ENCODE results near the gene HDDC2.

HDDC2 gene, protein sequence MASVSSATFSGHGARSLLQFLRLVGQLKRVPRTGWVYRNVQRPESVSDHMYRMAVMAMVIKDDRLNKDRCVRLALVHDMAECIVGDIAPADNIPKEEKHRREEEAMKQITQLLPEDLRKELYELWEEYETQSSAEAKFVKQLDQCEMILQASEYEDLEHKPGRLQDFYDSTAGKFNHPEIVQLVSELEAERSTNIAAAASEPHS

DNA sequence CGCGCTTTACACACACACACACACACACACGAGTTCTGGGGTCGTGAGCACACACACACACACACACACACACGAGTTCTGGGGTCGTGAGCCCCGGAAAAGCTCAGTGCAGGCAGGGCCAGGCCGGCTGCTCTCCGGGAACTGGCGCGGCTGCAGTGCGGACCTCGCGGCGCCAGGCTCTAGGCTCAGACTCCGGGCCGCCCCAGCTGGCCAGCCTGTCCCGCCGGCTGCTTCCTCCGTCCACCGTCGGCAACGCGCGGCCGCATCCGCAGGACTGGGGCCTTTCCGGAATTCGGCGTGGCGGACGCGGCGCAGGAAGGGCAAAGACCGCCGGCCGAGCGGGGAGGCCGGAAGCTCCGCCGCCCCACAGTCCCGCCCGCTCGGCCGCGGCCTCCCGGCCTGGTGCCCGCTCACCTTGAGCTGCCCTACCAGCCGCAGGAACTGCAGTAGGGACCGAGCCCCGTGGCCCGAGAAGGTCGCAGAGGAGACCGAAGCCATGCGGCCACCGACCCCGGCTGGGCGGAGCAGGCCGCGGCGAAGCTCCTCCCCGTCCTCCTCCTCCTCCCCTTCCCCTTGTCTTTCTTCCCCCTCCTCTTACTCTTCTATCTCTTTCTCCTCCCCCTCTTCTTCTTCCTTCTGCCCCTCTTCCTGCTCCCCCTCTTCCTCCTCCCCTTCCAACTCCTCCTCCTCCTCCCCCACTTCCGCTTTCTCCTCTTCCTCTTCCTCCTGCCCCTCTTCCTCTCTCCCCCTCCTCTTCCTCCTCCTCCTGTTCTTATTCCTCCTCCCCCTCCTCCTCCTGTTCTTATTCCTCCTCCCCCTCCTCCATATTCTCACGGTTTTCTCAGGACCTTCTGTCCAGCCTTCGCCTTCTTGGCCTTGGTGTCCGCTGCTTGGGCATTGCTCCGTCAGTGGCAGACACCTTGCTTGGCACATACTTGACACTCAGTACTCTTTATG, at the start of gene HDDC2:
TSS of gene HDDC2 (minus strand) at position 533 of the 957 bp plus-strand sequence. CDS start at position 498, 35 bp downstream.
- TF ChIP-seq, protein P1, sequence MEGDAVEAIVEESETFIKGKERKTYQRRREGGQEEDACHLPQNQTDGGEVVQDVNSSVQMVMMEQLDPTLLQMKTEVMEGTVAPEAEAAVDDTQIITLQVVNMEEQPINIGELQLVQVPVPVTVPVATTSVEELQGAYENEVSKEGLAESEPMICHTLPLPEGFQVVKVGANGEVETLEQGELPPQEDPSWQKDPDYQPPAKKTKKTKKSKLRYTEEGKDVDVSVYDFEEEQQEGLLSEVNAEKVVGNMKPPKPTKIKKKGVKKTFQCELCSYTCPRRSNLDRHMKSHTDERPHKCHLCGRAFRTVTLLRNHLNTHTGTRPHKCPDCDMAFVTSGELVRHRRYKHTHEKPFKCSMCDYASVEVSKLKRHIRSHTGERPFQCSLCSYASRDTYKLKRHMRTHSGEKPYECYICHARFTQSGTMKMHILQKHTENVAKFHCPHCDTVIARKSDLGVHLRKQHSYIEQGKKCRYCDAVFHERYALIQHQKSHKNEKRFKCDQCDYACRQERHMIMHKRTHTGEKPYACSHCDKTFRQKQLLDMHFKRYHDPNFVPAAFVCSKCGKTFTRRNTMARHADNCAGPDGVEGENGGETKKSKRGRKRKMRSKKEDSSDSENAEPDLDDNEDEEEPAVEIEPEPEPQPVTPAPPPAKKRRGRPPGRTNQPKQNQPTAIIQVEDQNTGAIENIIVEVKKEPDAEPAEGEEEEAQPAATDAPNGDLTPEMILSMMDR (IDR thresholded peaks at IDR 0.05; ENCODE audit: borderline replicate concordance, insufficient read depth, low read depth, low read length), result no peak
- peak within 1 kb of the TSS; percentile 59 for H3K4me3 ChIP-seq (ENCODE audit: low read depth, low read length)

DNA sequence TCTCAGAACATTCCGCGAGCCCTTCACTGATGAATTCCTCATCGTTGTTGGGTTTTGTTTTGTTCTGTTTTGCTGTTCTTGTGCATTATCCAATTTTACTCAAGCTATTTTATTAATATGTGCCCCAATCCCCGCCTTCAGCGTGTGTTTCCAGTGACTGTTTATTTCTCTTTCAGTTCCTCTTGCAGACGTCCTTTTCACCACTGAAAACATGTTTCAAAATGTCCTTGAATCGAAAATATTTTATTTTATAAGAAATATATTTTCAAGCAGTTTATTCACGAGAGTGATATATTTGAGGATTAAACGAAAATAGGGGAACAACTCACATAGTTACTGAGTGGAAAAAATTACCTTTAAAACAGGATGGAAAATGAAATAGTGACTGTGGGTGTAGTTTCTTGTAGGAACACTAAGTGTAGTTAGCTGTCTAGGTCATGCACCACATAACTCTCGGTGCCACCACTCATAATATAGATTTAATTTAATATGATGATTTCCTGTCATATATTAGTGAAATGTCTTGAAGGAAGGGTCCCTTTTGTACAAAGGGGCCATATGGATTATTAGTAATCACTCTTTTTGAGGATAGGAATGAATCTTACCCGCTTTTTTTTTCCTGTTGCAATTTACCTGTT, 45.3 kb upstream of the HDDC2 start:
- TF ChIP-seq, protein P1 (IDR thresholded peaks at IDR 0.05; ENCODE audit: borderline replicate concordance, insufficient read depth, low read depth, low read length), result no peak
- no peak overlapping the region for H3K4me3 ChIP-seq (ENCODE audit: low read depth, low read length)

DNA sequence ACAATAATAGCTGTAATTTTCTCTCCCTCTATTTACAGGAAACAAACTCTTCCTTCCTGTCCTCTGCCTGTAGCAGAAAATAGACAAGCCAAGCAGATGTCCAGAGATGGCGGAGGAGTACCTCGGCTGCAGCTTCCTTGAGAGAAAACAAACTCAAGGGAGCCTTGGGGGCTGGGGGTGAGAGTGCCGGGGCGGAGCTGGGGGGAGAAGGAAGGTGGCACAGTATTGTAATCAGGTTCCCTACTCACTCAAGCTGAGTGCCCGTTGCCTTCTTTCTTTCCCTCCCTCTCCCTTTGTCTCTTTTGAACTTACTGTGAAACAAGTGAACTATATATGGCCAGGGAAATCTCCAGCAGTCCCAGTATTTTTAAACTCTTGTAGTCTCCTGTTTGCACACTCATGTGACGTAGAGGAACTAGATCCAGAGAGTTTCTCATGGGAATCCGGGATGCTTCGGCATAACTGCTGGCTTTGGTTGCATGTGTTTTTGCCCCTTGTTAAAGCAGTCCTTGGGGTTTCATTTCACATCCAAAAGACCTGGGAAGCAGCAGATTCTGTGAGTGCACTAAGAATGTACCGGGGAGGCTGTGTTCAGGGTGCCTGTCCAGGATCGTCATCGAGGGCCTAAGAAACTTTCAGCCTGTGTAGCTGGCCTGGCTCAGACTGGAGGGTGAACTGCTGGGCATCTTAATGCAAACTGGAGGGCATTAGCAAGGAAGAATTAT, 44.6 kb upstream of the HDDC2 start:
- H3K4me3 ChIP-seq (ENCODE audit: low read depth, low read length), result no peak overlapping the region
- TF ChIP-seq, protein P1 (IDR thresholded peaks at IDR 0.05; ENCODE audit: borderline replicate concordance, insufficient read depth, low read depth, low read length), result no peak

DNA sequence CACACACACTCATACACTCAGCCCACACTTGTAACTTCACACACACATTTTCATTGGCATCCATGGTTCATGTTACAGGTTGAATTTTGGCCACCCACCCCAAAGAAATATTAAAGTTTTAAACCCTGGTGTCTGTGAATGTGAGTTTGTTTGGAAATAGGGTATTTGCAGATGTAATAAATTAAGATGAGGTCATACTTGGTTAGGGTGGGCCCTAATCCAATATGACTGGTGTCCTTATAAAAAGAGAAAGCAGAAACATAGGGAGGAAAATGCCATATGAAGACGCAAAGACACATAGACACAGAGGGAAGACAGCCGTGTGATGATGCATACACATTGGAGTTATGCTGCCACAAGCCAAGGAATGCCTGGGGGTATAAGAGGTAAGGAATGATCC, 39.7 kb upstream of the HDDC2 start:
- no peak overlapping the region for H3K4me3 ChIP-seq (ENCODE audit: low read depth, low read length)
- TF ChIP-seq, protein P1 (IDR thresholded peaks at IDR 0.05; ENCODE audit: borderline replicate concordance, insufficient read depth, low read depth, low read length), result no peak

DNA sequence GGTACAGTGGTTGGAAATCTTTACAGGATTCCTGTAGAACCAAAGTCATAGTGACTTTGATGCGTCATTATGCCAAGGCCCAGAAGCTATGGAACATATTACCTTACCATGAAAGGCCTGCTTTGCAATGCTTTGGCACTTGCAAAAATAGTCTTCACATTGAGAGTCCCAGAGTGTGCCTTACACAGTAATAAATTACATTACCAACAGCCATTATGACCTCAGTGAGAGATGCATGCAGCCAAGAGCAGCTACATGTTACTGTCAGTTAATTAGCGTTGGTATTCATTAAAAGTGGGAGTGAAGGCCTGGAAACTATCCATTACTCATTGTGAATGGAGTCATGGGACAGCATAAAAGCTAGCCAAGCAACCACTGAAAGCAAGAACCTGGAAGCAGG, 39.2 kb upstream of the HDDC2 start:
- TF ChIP-seq, protein P1 (IDR thresholded peaks at IDR 0.05; ENCODE audit: borderline replicate concordance, insufficient read depth, low read depth, low read length), result no peak
- H3K4me3 ChIP-seq (ENCODE audit: low read depth, low read length), result no peak overlapping the region

DNA sequence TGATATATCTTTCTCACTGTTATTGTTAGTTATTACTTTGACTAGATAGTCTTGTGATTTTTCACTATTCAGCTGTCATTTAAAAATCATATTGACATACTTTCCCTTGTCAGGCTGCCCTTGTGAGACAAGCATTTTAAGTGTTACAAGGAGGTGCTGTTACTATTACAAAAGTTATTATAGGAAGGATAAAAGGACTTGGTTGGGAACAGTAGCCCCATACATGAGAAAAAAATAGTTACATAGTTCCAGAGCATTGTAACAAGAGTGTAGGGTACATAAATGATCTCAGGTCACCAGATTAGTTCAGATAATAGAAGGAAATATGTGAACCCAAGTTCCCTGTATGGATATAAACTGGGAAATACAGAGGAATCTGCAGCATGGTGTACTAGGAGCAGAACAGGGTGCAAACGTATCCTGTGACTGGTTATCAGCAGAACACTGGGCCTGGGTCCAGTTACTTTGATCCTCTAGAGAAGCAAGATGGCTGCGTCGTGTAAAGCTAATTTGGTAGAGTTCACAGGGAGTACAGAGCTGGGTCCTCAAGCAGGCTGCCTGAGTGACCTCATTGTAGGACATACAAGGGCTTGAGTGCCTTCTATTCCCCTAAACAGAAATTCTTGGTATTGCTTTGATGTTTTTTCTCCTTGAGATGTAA, 38.5 kb upstream of the HDDC2 start:
- H3K4me3 ChIP-seq (ENCODE audit: low read depth, low read length), result no peak overlapping the region
- TF ChIP-seq, protein P1 (IDR thresholded peaks at IDR 0.05; ENCODE audit: borderline replicate concordance, insufficient read depth, low read depth, low read length), result no peak

All from GM12875 (cell line).